ENCODE results near the gene FGF3. TPM values are rescaled to one million over a fixed set of nuclear protein-coding genes. Genes with fewer than 3 reads are reported as not detected.

The FGF3 gene
- total RNA-seq, 5 donors from 2014 or later (not counting 1 experiment from before 2014, with no cell fraction given): not detected

DNA sequence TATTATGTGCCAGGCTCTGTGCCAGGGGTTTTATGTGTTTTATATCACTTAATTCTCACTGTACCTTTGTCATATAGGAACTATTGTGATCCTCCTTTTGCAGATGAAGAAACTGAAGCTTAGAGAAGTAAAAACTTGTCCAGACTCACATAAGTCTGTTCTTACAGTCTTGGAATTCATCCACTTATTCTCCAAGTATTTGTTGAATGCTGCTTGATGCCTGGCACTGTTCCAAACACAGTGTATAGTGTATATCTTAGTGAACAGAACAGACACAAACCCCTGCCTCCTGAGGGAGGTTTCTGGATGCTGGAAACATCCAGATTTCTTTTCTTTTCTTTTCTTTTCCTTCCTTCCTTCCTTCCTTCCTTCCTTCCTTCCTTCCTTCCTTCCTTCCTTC, 29.0 kb upstream of the FGF3 start:
- H3K27ac Mint-ChIP-seq: no peak overlapping the region
- Histone ChIP-seq H3K9me3 (peaks cover 2% of the 10 kb centered on the region), H3K27me3 (replicated peaks in 1 of 2; ENCODE audit: control insufficient read depth in 2 of 2, extremely low read depth in 1 of 2, insufficient read depth in 2 of 2, low read length in 1 of 2) (peaks cover 3 to 13% of the 10 kb centered on the region in 2 experiments), H3K4me1 (ENCODE audit: control insufficient read depth in 1 of 2, extremely low read depth in 1 of 2, insufficient read depth in 2 of 2, low read length in 2 of 2) (no peaks in the 10 kb centered on the region), H3K36me3 (ENCODE audit: control insufficient read depth in 2 of 2, extremely low read depth in 1 of 2, insufficient read depth in 1 of 2, low read length in 1 of 2) (no peaks in the 10 kb centered on the region), H3K4me3 (ENCODE audit: control insufficient read depth in 1 of 2, extremely low read depth in 1 of 2, low read length in 1 of 2) (no peak overlapping the region), H3K27ac (ENCODE audit: low read length) (no peak overlapping the region)
- ATAC-seq (replicated peaks in 1 of 4) (no peak), DNase-seq (no peak)
- ChIA-PET POLR2A (no interaction called here), CTCF (no interaction called here)
- H3K4me1 Mint-ChIP-seq: no peaks in the 10 kb centered on the region
- H3K9me3 Mint-ChIP-seq: peaks cover 0 to 9% (median 8%) of the 10 kb centered on the region in 3 donors
- H3K4me3 Mint-ChIP-seq: no peak overlapping the region
- peaks cover 18 to 28% of the 10 kb centered on the region in 2 donors for H3K27me3 Mint-ChIP-seq
- no peaks in the 10 kb centered on the region for H3K36me3 Mint-ChIP-seq

DNA sequence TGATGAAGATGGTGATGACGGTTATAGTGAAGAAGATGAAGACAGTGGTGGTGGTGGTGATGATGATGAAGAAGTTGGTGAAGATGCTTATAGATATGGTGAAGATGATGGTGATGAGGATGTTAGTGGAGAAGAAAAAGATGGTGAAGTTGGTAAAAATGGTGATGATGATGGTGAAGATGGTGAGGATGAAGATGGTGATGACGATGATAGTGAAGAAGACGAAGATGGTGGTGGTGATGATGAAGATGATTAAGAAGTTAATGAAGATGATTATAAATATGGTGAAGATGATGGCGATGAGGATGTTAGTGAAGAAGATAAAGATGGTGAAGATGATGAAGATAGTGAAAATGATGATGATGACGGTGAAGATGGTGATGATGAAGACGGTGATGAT, 25.2 kb upstream of the FGF3 start:
- Mint-ChIP-seq H3K4me1 (no peaks in the 10 kb centered on the region), H3K27me3 (peaks cover 12% of the 10 kb centered on the region in 2 donors), H3K36me3 (no peaks in the 10 kb centered on the region), H3K9me3 (no peaks in the 10 kb centered on the region), H3K4me3 (no peak overlapping the region), H3K27ac (no peak overlapping the region)
- peaks cover 0 to 27% of the 10 kb centered on the region in 2 experiments for H3K27me3 ChIP-seq (replicated peaks in 1 of 2; ENCODE audit: control insufficient read depth in 2 of 2, extremely low read depth in 1 of 2, insufficient read depth in 2 of 2, low read length in 1 of 2)
- no peak overlapping the region for H3K4me3 ChIP-seq (ENCODE audit: control insufficient read depth in 1 of 2, extremely low read depth in 1 of 2, low read length in 1 of 2)
- CTCF ChIA-PET: no interaction called here
- no peaks in the 10 kb centered on the region for H3K36me3 ChIP-seq (ENCODE audit: control insufficient read depth in 2 of 2, extremely low read depth in 1 of 2, insufficient read depth in 1 of 2, low read length in 1 of 2)
- DNase-seq (no peak), ATAC-seq (replicated peaks in 1 of 4) (no peak)
- H3K4me1 ChIP-seq (ENCODE audit: control insufficient read depth in 1 of 2, extremely low read depth in 1 of 2, insufficient read depth in 2 of 2, low read length in 2 of 2): no peaks in the 10 kb centered on the region
- H3K27ac ChIP-seq (ENCODE audit: low read length): no peak overlapping the region
- POLR2A ChIA-PET: no interaction called here
- 96% methylated on average over 6 of the region's 6 CpGs for WGBS (ENCODE audit: insufficient coverage)
- no peaks in the 10 kb centered on the region for H3K9me3 ChIP-seq

DNA sequence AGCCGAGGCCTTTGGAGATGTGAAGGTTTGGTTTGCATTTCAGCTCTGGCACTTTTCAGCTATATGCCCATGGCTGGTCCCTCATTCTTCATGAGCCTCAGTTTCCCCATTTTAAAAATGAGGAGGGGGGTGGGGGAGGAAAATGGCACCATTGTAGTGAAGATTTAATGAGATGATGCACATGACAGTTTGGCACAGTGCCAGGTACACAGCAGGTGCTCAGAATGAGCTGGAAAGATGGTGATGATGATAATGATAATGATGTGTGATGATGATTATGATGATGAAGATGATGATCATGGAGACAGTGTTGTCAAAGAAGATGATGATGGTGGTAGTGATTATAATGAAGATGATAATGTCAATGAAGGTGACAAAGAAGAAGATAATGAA, 24.3 kb upstream of the FGF3 start:
- ATAC-seq (replicated peaks in 1 of 4): no peak
- DNase-seq: no peak
- Mint-ChIP-seq H3K36me3 (no peaks in the 10 kb centered on the region), H3K4me3 (no peak overlapping the region), H3K9me3 (no peaks in the 10 kb centered on the region), H3K27me3 (peaks cover 8 to 11% of the 10 kb centered on the region in 2 donors), H3K27ac (no peak overlapping the region), H3K4me1 (no peaks in the 10 kb centered on the region)
- H3K9me3 ChIP-seq: no peaks in the 10 kb centered on the region
- no CpG with 5 or more reads among the region's 1 CpG for WGBS (ENCODE audit: insufficient coverage)
- H3K4me1 ChIP-seq (ENCODE audit: control insufficient read depth in 1 of 2, extremely low read depth in 1 of 2, insufficient read depth in 2 of 2, low read length in 2 of 2): no peaks in the 10 kb centered on the region
- H3K4me3 ChIP-seq (ENCODE audit: control insufficient read depth in 1 of 2, extremely low read depth in 1 of 2, low read length in 1 of 2): no peak overlapping the region
- CTCF ChIA-PET: interaction anchor here in 1 of 2 donors (0.6 kb wide), 1 partner anchor 172 kb away, joined by 7 read pairs; no protein-coding TSS in a partner anchor
- H3K36me3 ChIP-seq (ENCODE audit: control insufficient read depth in 2 of 2, extremely low read depth in 1 of 2, insufficient read depth in 1 of 2, low read length in 1 of 2): no peaks in the 10 kb centered on the region
- H3K27me3 ChIP-seq (replicated peaks in 1 of 2; ENCODE audit: control insufficient read depth in 2 of 2, extremely low read depth in 1 of 2, insufficient read depth in 2 of 2, low read length in 1 of 2): peaks cover 0 to 27% of the 10 kb centered on the region in 2 experiments
- H3K27ac ChIP-seq (ENCODE audit: low read length): no peak overlapping the region
- POLR2A ChIA-PET: no interaction called here

DNA sequence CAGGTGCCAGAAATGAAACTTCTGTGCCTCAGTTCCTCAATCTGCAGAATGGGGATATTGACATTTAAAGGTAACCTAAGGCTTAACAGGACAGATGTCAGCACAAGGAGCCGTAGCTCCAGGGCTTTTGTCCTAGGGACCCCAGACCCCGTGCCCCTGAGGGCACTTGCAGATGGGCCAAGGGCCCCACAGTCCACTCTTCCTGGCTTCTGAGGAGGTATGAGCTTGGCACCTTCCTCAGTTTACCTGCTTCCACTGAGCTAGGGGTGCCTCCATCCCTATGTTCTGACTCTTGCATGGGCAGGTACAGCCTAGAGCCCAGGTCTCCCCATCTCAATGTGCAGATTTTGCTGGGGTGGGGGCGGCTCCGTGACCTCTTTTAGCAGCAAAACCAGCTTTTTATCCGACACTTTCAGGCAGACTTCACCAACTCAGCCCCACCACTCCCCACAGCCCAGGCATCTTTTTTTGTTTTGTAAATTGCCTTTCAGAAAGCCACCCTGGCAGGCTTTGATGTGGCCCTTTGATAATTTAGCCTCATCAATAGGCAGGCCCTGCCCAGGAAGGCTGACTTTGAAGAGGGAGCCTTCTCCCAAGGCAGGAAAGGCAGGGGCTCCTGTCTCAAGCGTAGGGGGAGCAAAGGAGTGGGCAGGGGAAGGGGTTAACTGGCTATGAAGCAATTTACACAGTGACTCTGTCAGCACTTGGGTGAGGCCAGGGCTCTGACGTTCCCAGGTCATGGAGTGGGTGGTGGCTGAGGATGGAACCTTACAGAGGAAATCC, 23.7 kb upstream of the FGF3 start:
- Mint-ChIP-seq H3K4me1 (no peaks in the 10 kb centered on the region), H3K4me3 (no peak overlapping the region), H3K27me3 (peaks cover 10 to 12% of the 10 kb centered on the region in 2 donors), H3K36me3 (no peaks in the 10 kb centered on the region), H3K27ac (no peak overlapping the region), H3K9me3 (no peaks in the 10 kb centered on the region)
- Histone ChIP-seq H3K27ac (ENCODE audit: low read length) (no peak overlapping the region), H3K9me3 (no peaks in the 10 kb centered on the region), H3K36me3 (ENCODE audit: control insufficient read depth in 2 of 2, extremely low read depth in 1 of 2, insufficient read depth in 1 of 2, low read length in 1 of 2) (no peaks in the 10 kb centered on the region), H3K4me3 (ENCODE audit: control insufficient read depth in 1 of 2, extremely low read depth in 1 of 2, low read length in 1 of 2) (no peak overlapping the region), H3K4me1 (ENCODE audit: control insufficient read depth in 1 of 2, extremely low read depth in 1 of 2, insufficient read depth in 2 of 2, low read length in 2 of 2) (no peaks in the 10 kb centered on the region), H3K27me3 (replicated peaks in 1 of 2; ENCODE audit: control insufficient read depth in 2 of 2, extremely low read depth in 1 of 2, insufficient read depth in 2 of 2, low read length in 1 of 2) (peaks cover 0 to 28% of the 10 kb centered on the region in 2 experiments)
- ChIA-PET POLR2A (no interaction called here), CTCF (interaction anchor here in 1 of 2 donors (0.6 kb wide), 1 partner anchor 171 kb away, joined by 7 read pairs; no protein-coding TSS in a partner anchor)
- peak in 1 of 35 experiments; percentile 16 for DNase-seq
- WGBS (ENCODE audit: insufficient coverage): 37% methylated on average over 4 of the region's 7 CpGs
- no peak for ATAC-seq (replicated peaks in 1 of 4)

DNA sequence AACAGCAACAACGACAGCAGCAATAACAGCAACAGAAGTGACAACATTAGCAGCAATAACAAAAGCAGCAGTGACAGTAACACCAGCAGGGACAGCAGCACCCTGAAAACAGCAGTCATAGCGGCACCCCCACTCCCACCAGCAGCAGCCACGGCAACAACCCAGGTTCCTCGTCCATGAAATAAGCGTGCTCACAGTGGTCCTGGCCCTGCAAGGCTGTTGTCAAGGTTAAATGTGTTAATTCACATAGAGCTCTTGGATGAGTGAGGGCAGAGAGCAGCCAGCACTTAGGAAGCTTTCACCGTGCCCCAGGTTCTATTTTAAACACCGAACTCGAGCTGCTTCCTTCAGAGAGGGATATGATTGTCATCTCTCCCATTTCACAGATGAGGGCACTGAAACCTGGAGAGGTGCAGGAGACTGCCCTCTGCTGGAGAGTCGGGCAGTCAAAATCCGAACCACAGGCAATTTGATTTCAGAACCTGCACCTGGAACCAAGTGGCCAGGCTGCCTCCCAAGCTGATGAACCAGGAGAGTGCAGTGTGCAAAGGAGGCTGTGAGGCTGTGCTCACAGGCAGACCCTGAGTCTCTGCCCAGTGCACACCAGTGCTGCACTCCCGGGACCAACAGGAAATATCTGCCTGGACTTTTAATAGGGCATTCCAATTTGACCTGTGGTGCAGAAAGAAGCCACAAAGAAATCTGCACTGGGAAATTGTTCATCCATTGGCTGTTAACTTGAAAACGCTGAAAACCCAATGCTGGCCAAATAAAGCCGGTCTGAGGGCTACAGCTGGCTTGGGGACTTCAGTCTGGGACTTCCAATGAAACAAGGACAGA, 22.9 kb upstream of the FGF3 start:
- Mint-ChIP-seq H3K27me3 (peaks cover 10 to 12% of the 10 kb centered on the region in 2 donors), H3K4me1 (no peaks in the 10 kb centered on the region), H3K36me3 (no peaks in the 10 kb centered on the region), H3K27ac (no peak overlapping the region), H3K4me3 (no peak overlapping the region), H3K9me3 (no peaks in the 10 kb centered on the region)
- H3K9me3 ChIP-seq: no peaks in the 10 kb centered on the region
- WGBS (ENCODE audit: insufficient coverage): 69% methylated on average over 10 of the region's 13 CpGs
- no peaks in the 10 kb centered on the region for H3K4me1 ChIP-seq (ENCODE audit: control insufficient read depth in 1 of 2, extremely low read depth in 1 of 2, insufficient read depth in 2 of 2, low read length in 2 of 2)
- H3K27ac ChIP-seq (ENCODE audit: low read length): no peak overlapping the region
- no peaks in the 10 kb centered on the region for H3K36me3 ChIP-seq (ENCODE audit: control insufficient read depth in 2 of 2, extremely low read depth in 1 of 2, insufficient read depth in 1 of 2, low read length in 1 of 2)
- ChIA-PET CTCF (no interaction called here), POLR2A (no interaction called here)
- H3K4me3 ChIP-seq (ENCODE audit: control insufficient read depth in 1 of 2, extremely low read depth in 1 of 2, low read length in 1 of 2): no peak overlapping the region
- ATAC-seq (replicated peaks in 1 of 4) (no peak), DNase-seq (peak in 4 of 35 experiments; percentile 3 to 40 (median 8))
- peaks cover 0 to 31% of the 10 kb centered on the region in 2 experiments for H3K27me3 ChIP-seq (replicated peaks in 1 of 2; ENCODE audit: control insufficient read depth in 2 of 2, extremely low read depth in 1 of 2, insufficient read depth in 2 of 2, low read length in 1 of 2)

DNA sequence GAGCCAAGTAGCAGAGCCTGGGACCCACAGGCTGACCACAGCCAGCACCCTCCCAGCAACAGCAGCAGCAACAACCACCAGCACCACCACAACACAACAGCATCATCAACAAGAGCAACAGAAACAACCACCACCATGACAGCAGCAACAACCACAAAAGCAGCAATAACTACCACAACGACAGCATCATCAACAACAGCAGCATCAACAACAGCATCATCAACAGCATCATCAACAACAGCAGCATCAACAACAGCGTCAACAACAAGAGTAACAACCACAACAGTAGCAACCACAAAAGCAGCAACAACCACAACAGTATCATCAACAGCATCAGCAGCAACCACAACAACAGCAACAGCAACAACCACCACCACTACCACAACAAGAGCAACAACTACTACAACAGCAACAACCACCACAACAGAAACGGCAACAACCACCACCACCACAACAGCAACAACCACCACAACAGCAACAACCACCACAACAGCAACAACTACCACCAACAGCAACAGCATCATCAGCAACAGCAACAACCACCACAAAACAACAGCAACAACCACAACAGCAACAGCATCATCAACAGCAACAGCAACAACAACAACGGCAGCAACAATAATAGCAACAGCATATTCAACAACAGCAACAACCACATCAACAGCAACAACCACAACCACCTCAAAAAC, 22.1 kb upstream of the FGF3 start:
- Mint-ChIP-seq H3K4me1 (peaks cover 0 to under 1% (median 0%) of the 10 kb centered on the region in 3 donors), H3K27ac (no peak overlapping the region), H3K36me3 (no peaks in the 10 kb centered on the region), H3K27me3 (peaks cover 13 to 20% of the 10 kb centered on the region in 2 donors), H3K4me3 (no peak overlapping the region), H3K9me3 (no peaks in the 10 kb centered on the region)
- Histone ChIP-seq H3K4me3 (ENCODE audit: control insufficient read depth in 1 of 2, extremely low read depth in 1 of 2, low read length in 1 of 2) (no peak overlapping the region), H3K27me3 (replicated peaks in 1 of 2; ENCODE audit: control insufficient read depth in 2 of 2, extremely low read depth in 1 of 2, insufficient read depth in 2 of 2, low read length in 1 of 2) (peaks cover 0 to 38% of the 10 kb centered on the region in 2 experiments), H3K36me3 (ENCODE audit: control insufficient read depth in 2 of 2, extremely low read depth in 1 of 2, insufficient read depth in 1 of 2, low read length in 1 of 2) (no peaks in the 10 kb centered on the region), H3K9me3 (no peaks in the 10 kb centered on the region), H3K27ac (ENCODE audit: low read length) (no peak overlapping the region), H3K4me1 (ENCODE audit: control insufficient read depth in 1 of 2, extremely low read depth in 1 of 2, insufficient read depth in 2 of 2, low read length in 2 of 2) (no peaks in the 10 kb centered on the region)
- WGBS (ENCODE audit: insufficient coverage): 71% methylated on average over 4 of the region's 4 CpGs
- DNase-seq: peak in 1 of 35 experiments; percentile 17
- CTCF ChIA-PET: no interaction called here
- POLR2A ChIA-PET: no interaction called here
- ATAC-seq (replicated peaks in 1 of 4): no peak

Data from T-cell (primary cell).